H4 (cell line): ENCODE results near the gene IRF2BP2. TPM values are rescaled to one million over a fixed set of nuclear protein-coding genes. Genes with fewer than 3 reads are reported as not detected.
A peak's percentile ranks its signal among the peaks of the same experiment; 100 is the strongest.

Source experiments
- DNase-seq: peaks from one replicate; pipeline ENCODE4 v3.0.0-alpha.2; 2015; ENCODE audit warnings: low spot score
- total RNA-seq: library from RNA; depleted of rRNA; stranded (reverse); fragments of >200 nt; shearing (Covaris generic); gene quantifications from 2 replicates; pipeline ENCODE4 v1.2.3, GENCODE V29; 2014

Gene IRF2BP2
- total RNA-seq, 1 experiment from 2014 or later = 34.3 TPM

GRCh38 chr1:234583755-234584419, 26.1 kb downstream of the IRF2BP2 start:
- DNase-seq = no peak

GRCh38 chr1:234582681-234583301, 27.2 kb downstream of the IRF2BP2 start:
- DNase-seq = no peak

GRCh38 chr1:234582186-234582585, 27.8 kb downstream of the IRF2BP2 start:
- no peak for DNase-seq

GRCh38 chr1:234581063-234581714, 28.8 kb downstream of the IRF2BP2 start:
- DNase-seq = no peak

- DNase-seq = no peak
These were observed 30.0 kb downstream of the IRF2BP2 start for GRCh38 chr1:234579967-234580366.

- DNase-seq = no peak
These were observed 31.2 kb downstream of the IRF2BP2 start for GRCh38 chr1:234578735-234579134.

- no peak for DNase-seq
These were observed 31.9 kb downstream of the IRF2BP2 start for GRCh38 chr1:234578087-234578486.

GRCh38 chr1:234573711-234574299, 36.2 kb downstream of the IRF2BP2 start:
- no peak for DNase-seq

GRCh38 chr1:234572966-234573365, 37.0 kb downstream of the IRF2BP2 start:
- no peak for DNase-seq

- no peak for DNase-seq
These were observed 38.3 kb downstream of the IRF2BP2 start for GRCh38 chr1:234571702-234572101.

GRCh38 chr1:234570329-234571120, 39.5 kb downstream of the IRF2BP2 start:
- no peak for DNase-seq

GRCh38 chr1:234568345-234568744, 41.6 kb downstream of the IRF2BP2 start:
- DNase-seq = no peak

- no peak for DNase-seq
These were observed 44.8 kb downstream of the IRF2BP2 start for GRCh38 chr1:234565132-234565531.

- peak; percentile 75 for DNase-seq
These were observed 45.6 kb downstream of the IRF2BP2 start for GRCh38 chr1:234564035-234565029.

GRCh38 chr1:234562334-234562733, 47.6 kb downstream of the IRF2BP2 start:
- DNase-seq = no peak

- no peak for DNase-seq
These were observed 48.7 kb downstream of the IRF2BP2 start for GRCh38 chr1:234561319-234561718.

- DNase-seq = no peak
These were observed 49.9 kb downstream of the IRF2BP2 start for GRCh38 chr1:234559902-234560676.

GRCh38 chr1:234559152-234559901, 50.7 kb downstream of the IRF2BP2 start:
- no peak for DNase-seq

GRCh38 chr1:234558330-234558836, 51.6 kb downstream of the IRF2BP2 start:
- no peak for DNase-seq
